ENCODE results near the gene ALDH1A2. TPM values are rescaled to one million over a fixed set of nuclear protein-coding genes. Genes with fewer than 3 reads are reported as not detected.

Gene ALDH1A2
- polyA plus RNA-seq, 1 donor from 2014 or later = 0.24 TPM

GRCh38 chr15:57969355-57969754 lies 96.2 kb downstream of the ALDH1A2 start:
- Histone ChIP-seq H3K27ac (ENCODE audit: low read length) (no peak overlapping the region), H3K79me2 (replicated peaks; ENCODE audit: insufficient read depth, low read length) (no peaks in the 10 kb centered on the region), H4K20me1 (ENCODE audit: insufficient read depth) (no peaks in the 10 kb centered on the region), H3K4me2 (ENCODE audit: low read length) (no peak overlapping the region), H3K9ac (ENCODE audit: low read length) (no peak overlapping the region), H3K9me2 (ENCODE audit: insufficient read depth, low read length) (no peaks in the 10 kb centered on the region), H3K9me3 (ENCODE audit: low read length) (no peaks in the 10 kb centered on the region), H3K27me3 (ENCODE audit: insufficient read depth, low read depth, low read length) (no peaks in the 10 kb centered on the region), H3F3A (ENCODE audit: insufficient read depth, low read length, poor library complexity, severe bottlenecking) (no peaks in the 10 kb centered on the region), H3K4me3 (ENCODE audit: low read length) (no peak overlapping the region), H2AFZ (ENCODE audit: low read depth, low read length) (no peak overlapping the region), H3K36me3 (ENCODE audit: insufficient read depth, low read length) (no peaks in the 10 kb centered on the region)
- TF ChIP-seq TAF1 (IDR thresholded peaks at IDR 0.05; ENCODE audit: low read depth) (no peak), POLR2AphosphoS5 (IDR thresholded peaks at IDR 0.05) (no peak), MXI1 (conservative IDR thresholded peaks at IDR 0.05; ENCODE audit: poor library complexity, severe bottlenecking) (no peak), EZH2 (IDR thresholded peaks at IDR 0.05; ENCODE audit: borderline replicate concordance, insufficient read depth, low read length, poor library complexity, severe bottlenecking) (no peak), REST (IDR thresholded peaks at IDR 0.05; ENCODE audit: borderline replicate concordance) (no peak), SMC3 (conservative IDR thresholded peaks at IDR 0.05; ENCODE audit: poor library complexity) (no peak), RAD21 (conservative IDR thresholded peaks at IDR 0.05) (no peak), EP300 (conservative IDR thresholded peaks at IDR 0.05; ENCODE audit: poor library complexity, severe bottlenecking) (no peak), CTCF (IDR thresholded peaks at IDR 0.05; ENCODE audit: poor library complexity, severe bottlenecking) (no peak)

DNA sequence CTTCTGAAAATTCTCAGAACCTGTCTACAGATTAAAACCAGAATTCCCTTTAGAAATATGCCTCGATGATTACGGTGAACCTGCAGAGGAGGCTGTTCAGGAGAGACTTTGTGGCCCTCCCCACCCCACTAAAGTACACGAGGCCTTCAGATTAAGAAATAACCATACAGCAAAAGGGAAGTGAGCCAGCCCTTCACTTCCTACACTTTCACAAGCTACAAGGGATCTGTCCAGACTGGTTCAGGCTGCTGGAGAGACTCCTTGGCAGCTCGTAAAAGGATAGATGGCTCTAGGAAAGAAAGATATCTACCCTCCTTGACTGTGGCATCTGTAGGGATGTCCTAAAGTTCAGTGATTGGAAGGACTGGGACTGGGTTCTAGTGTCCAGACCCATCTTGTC lies 102.6 kb downstream of the ALDH1A2 start:
- Histone ChIP-seq H3K4me2 (ENCODE audit: low read length) (no peak overlapping the region), H3K9me2 (ENCODE audit: insufficient read depth, low read length) (no peaks in the 10 kb centered on the region), H3K9me3 (ENCODE audit: low read length) (no peaks in the 10 kb centered on the region), H4K20me1 (ENCODE audit: insufficient read depth) (no peaks in the 10 kb centered on the region), H2AFZ (ENCODE audit: low read depth, low read length) (no peak overlapping the region), H3K4me3 (ENCODE audit: low read length) (no peak overlapping the region), H3K9ac (ENCODE audit: low read length) (no peak overlapping the region), H3K36me3 (ENCODE audit: insufficient read depth, low read length) (no peaks in the 10 kb centered on the region), H3K27me3 (ENCODE audit: insufficient read depth, low read depth, low read length) (no peaks in the 10 kb centered on the region), H3F3A (ENCODE audit: insufficient read depth, low read length, poor library complexity, severe bottlenecking) (no peaks in the 10 kb centered on the region), H3K79me2 (replicated peaks; ENCODE audit: insufficient read depth, low read length) (no peaks in the 10 kb centered on the region), H3K27ac (ENCODE audit: low read length) (no peak overlapping the region)
- TF ChIP-seq RAD21 (conservative IDR thresholded peaks at IDR 0.05) = no peak
- TF ChIP-seq EP300 (conservative IDR thresholded peaks at IDR 0.05; ENCODE audit: poor library complexity, severe bottlenecking) = no peak
- TF ChIP-seq SMC3 (conservative IDR thresholded peaks at IDR 0.05; ENCODE audit: poor library complexity) = no peak
- no peak for TF ChIP-seq MXI1 (conservative IDR thresholded peaks at IDR 0.05; ENCODE audit: poor library complexity, severe bottlenecking)
- no peak for TF ChIP-seq POLR2AphosphoS5 (IDR thresholded peaks at IDR 0.05)
- TF ChIP-seq EZH2 (IDR thresholded peaks at IDR 0.05; ENCODE audit: borderline replicate concordance, insufficient read depth, low read length, poor library complexity, severe bottlenecking) = no peak
- no peak for TF ChIP-seq CTCF (IDR thresholded peaks at IDR 0.05; ENCODE audit: poor library complexity, severe bottlenecking)
- no peak for TF ChIP-seq REST (IDR thresholded peaks at IDR 0.05; ENCODE audit: borderline replicate concordance)
- TF ChIP-seq TAF1 (IDR thresholded peaks at IDR 0.05; ENCODE audit: low read depth) = no peak

Data from neural cell (in vitro differentiated cells).